Measurements from ENCODE around the gene RNF150.

RNF150 gene

GRCh38 chr4:140982613-140983340 lies 150.5 kb downstream of the RNF150 start:
- DNase-seq (ENCODE audit: low read depth in 2 of 2) = no peak

- DNase-seq (ENCODE audit: low read depth in 2 of 2) = no peak
These were observed 152.7 kb downstream of the RNF150 start for GRCh38 chr4:140980426-140981200.

GRCh38 chr4:140976768-140977167 lies 156.5 kb downstream of the RNF150 start:
- no peak for DNase-seq (ENCODE audit: low read depth in 2 of 2)

GRCh38 chr4:140971077-140971792 lies 162.0 kb downstream of the RNF150 start:
- DNase-seq (ENCODE audit: low read depth in 2 of 2) = no peak

- no peak for DNase-seq (ENCODE audit: low read depth in 2 of 2)
These were observed 164.0 kb downstream of the RNF150 start for GRCh38 chr4:140969296-140969695.

- no peak for DNase-seq (ENCODE audit: low read depth in 2 of 2)
These were observed 164.9 kb downstream of the RNF150 start for GRCh38 chr4:140968371-140968770.

- DNase-seq (ENCODE audit: low read depth in 2 of 2) = no peak
These were observed 169.4 kb downstream of the RNF150 start for GRCh38 chr4:140963883-140964282.

GRCh38 chr4:140955641-140956040 lies 177.6 kb downstream of the RNF150 start:
- no peak for DNase-seq (ENCODE audit: low read depth in 2 of 2)

- no peak for DNase-seq (ENCODE audit: low read depth in 2 of 2)
These were observed 180.6 kb downstream of the RNF150 start for GRCh38 chr4:140952717-140953116.

- DNase-seq (ENCODE audit: low read depth in 2 of 2) = no peak
These were observed 185.8 kb downstream of the RNF150 start for GRCh38 chr4:140947506-140947905.

GRCh38 chr4:140945106-140945505 lies 188.2 kb downstream of the RNF150 start:
- no peak for DNase-seq (ENCODE audit: low read depth in 2 of 2)

GRCh38 chr4:140944572-140944971 lies 188.7 kb downstream of the RNF150 start:
- no peak for DNase-seq (ENCODE audit: low read depth in 2 of 2)

GRCh38 chr4:140944199-140944515 lies 189.1 kb downstream of the RNF150 start:
- no peak for DNase-seq (ENCODE audit: low read depth in 2 of 2)

- no peak for DNase-seq (ENCODE audit: low read depth in 2 of 2)
These were observed 189.6 kb downstream of the RNF150 start for GRCh38 chr4:140943486-140944198.

- no peak for DNase-seq (ENCODE audit: low read depth in 2 of 2)
These were observed 192.7 kb downstream of the RNF150 start for GRCh38 chr4:140940589-140940988.

- no peak for DNase-seq (ENCODE audit: low read depth in 2 of 2)
These were observed 195.4 kb downstream of the RNF150 start for GRCh38 chr4:140937866-140938265.

- no peak for DNase-seq (ENCODE audit: low read depth in 2 of 2)
These were observed 198.0 kb downstream of the RNF150 start for GRCh38 chr4:140935254-140935653.

GRCh38 chr4:140932501-140933045 lies 200.7 kb downstream of the RNF150 start:
- DNase-seq (ENCODE audit: low read depth in 2 of 2) = no peak

- DNase-seq (ENCODE audit: low read depth in 2 of 2) = no peak
These were observed 201.4 kb downstream of the RNF150 start for GRCh38 chr4:140931911-140932310.

GRCh38 chr4:140930557-140930956 lies 202.7 kb downstream of the RNF150 start:
- DNase-seq (ENCODE audit: low read depth in 2 of 2) = no peak

- DNase-seq (ENCODE audit: low read depth in 2 of 2) = no peak
These were observed 203.3 kb downstream of the RNF150 start for GRCh38 chr4:140930011-140930410.

- DNase-seq (ENCODE audit: low read depth in 2 of 2) = no peak
These were observed 204.4 kb downstream of the RNF150 start for GRCh38 chr4:140928880-140929279.
